Measurements from ENCODE around the gene CACUL1. TPM values are rescaled to one million over a fixed set of nuclear protein-coding genes. Genes with fewer than 3 reads are reported as not detected.
A peak's percentile ranks its signal among the peaks of the same experiment; 100 is the strongest.

Gene CACUL1
- total and polyA plus RNA-seq, 9 of the 15 experiments (the other 6 are each of a cell fraction or from before 2014, with no cell fraction given) = 4.5 to 17.1 (median 13.5) TPM

DNA sequence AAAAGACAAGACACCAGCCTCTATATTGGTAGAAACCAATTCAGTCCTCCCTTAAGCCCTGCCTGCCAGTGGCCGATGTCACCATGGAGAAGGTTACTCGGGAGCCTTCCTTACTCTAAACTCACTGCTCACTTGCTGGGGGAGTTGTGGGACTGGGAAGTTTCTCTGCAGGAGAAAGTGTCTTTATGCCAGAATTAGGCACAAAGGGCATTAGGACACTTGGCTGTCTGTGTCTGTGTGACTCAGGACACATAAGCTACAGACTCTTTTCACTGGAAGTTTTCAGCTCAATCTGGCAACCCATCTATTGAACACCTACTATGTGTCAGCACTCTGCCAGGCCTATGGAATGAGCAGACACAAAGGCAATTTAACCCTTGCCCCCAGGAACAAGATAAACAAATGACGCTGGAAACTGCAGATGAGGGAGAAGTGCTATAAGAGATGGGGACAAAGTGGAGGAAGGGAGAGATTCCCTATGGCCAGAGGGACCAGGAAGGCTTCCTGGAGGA is 49.5 kb upstream of the CACUL1 start:
- Histone ChIP-seq H3K9ac (ENCODE audit: insufficient read depth in 1 of 2, low read depth in 2 of 2, low read length in 2 of 2) (no peak overlapping the region), H3K36me3 (ENCODE audit: control insufficient read depth, insufficient read depth, low read length) (no peaks in the 10 kb centered on the region), H3K9me1 (ENCODE audit: control insufficient read depth, insufficient read depth, low read length) (no peaks in the 10 kb centered on the region), H2AFZ (ENCODE audit: low read depth, low read length) (no peak overlapping the region), H3K27ac (ENCODE audit: extremely low read depth, low read depth, low read length) (no peak overlapping the region), H3K27me3 (ENCODE audit: control insufficient read depth in 2 of 2, insufficient read depth in 2 of 2, low read length in 2 of 2) (peaks cover 0 to 30% of the 10 kb centered on the region in 2 experiments; a peak in 4 of 5 replicates), H3K4me1 (replicated peaks in 1 of 2; ENCODE audit: control insufficient read depth in 2 of 2, insufficient read depth in 2 of 2, low read length in 2 of 2) (no peaks in the 10 kb centered on the region; a peak in 2 of 5 replicates), H3K4me3 (no peak overlapping the region), H3K4me2 (ENCODE audit: insufficient read depth, low read length) (no peak overlapping the region), H3K79me2 (ENCODE audit: control insufficient read depth, insufficient read depth, low read length) (no peaks in the 10 kb centered on the region), H3K9me3 (replicated peaks; ENCODE audit: control insufficient read depth, insufficient read depth, low read depth, low read length) (no peaks in the 10 kb centered on the region), H4K20me1 (replicated peaks; ENCODE audit: control insufficient read depth, insufficient read depth, low read length) (no peaks in the 10 kb centered on the region)
- TF ChIP-seq, protein P1, sequence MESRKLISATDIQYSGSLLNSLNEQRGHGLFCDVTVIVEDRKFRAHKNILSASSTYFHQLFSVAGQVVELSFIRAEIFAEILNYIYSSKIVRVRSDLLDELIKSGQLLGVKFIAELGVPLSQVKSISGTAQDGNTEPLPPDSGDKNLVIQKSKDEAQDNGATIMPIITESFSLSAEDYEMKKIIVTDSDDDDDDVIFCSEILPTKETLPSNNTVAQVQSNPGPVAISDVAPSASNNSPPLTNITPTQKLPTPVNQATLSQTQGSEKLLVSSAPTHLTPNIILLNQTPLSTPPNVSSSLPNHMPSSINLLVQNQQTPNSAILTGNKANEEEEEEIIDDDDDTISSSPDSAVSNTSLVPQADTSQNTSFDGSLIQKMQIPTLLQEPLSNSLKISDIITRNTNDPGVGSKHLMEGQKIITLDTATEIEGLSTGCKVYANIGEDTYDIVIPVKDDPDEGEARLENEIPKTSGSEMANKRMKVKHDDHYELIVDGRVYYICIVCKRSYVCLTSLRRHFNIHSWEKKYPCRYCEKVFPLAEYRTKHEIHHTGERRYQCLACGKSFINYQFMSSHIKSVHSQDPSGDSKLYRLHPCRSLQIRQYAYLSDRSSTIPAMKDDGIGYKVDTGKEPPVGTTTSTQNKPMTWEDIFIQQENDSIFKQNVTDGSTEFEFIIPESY (CRISPR knock-in tag; IDR thresholded peaks at IDR 0.05) = no peak
- TF ChIP-seq TAF1 (IDR thresholded peaks at IDR 0.05; ENCODE audit: control insufficient read depth, extremely low read depth, insufficient read depth, low read length, severe bottlenecking) (no peak), CREBBP (IDR thresholded peaks at IDR 0.05; ENCODE audit: low read depth, low read length) (no peak), ZKSCAN1 (IDR thresholded peaks at IDR 0.05; ENCODE audit: low read depth, low read length) (peak; percentile 70), STAT5B (CRISPR knock-in tag; IDR thresholded peaks at IDR 0.05) (no peak)
- TF ChIP-seq, protein P2, sequence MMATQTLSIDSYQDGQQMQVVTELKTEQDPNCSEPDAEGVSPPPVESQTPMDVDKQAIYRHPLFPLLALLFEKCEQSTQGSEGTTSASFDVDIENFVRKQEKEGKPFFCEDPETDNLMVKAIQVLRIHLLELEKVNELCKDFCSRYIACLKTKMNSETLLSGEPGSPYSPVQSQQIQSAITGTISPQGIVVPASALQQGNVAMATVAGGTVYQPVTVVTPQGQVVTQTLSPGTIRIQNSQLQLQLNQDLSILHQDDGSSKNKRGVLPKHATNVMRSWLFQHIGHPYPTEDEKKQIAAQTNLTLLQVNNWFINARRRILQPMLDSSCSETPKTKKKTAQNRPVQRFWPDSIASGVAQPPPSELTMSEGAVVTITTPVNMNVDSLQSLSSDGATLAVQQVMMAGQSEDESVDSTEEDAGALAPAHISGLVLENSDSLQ (IDR thresholded peaks at IDR 0.05) = no peak
- no peak for ATAC-seq
- WGBS (ENCODE audit: insufficient coverage, low coverage, missing lambda C conversion rate) = 9% methylated on average over 3 of the region's 3 CpGs
- DNase-seq (ENCODE audit: extremely low read depth in 1 of 4, low spot score in 3 of 4) = no peak
- POLR2A ChIA-PET = no interaction called here
- in situ Hi-C loops (cut with MboI) (no loop called here), intact Hi-C loops (cut with micrococcal nuclease) (loop anchor here (5.0 kb wide), 2 partner anchors 37 to 82 kb away; no protein-coding TSS in a partner anchor)
- no TSS peak for BruUV-seq (replicated peaks)
- FAIRE-seq = no peak
- CTCF ChIA-PET (ENCODE audit: low intra/inter-chr PET ratio) = no interaction called here

Data from K562 (cell line).